ENCODE data around the gene VSIR. TPM values are rescaled to one million over a fixed set of nuclear protein-coding genes. Genes with fewer than 3 reads are reported as not detected.

Gene VSIR
- polyA plus RNA-seq, 1 experiment: 169 TPM

- DNase-seq (ENCODE audit: low read depth): no peak
- ChIA-PET CTCF (interaction anchor here (0.6 to 4.8 kb wide), 4 partner anchors 46 to 435 kb away, joined by 3 to 17 read pairs (median 6); partner anchors contain the start of gene VSIR), POLR2A (no interaction called here)
- no peak overlapping the region for H3K4me3 ChIP-seq (ENCODE audit: low read depth, low read length)
- no peaks in the 10 kb centered on the region for H3K27me3 ChIP-seq (ENCODE audit: control insufficient read depth, insufficient read depth, low read length)
- no peak for TF ChIP-seq CTCF (IDR thresholded peaks at IDR 0.05; ENCODE audit: insufficient read depth, low read depth, low read length)
- peaks cover 63% of the 10 kb centered on the region for H3K36me3 ChIP-seq (ENCODE audit: control insufficient read depth, insufficient read depth, low read length)
These were observed 46.1 kb upstream of the VSIR start for GRCh38 chr10:71819441-71819861.

- no peak for TF ChIP-seq CTCF (IDR thresholded peaks at IDR 0.05; ENCODE audit: insufficient read depth, low read depth, low read length)
- H3K36me3 ChIP-seq (ENCODE audit: control insufficient read depth, insufficient read depth, low read length): peaks cover 58% of the 10 kb centered on the region
- CTCF ChIA-PET: interaction anchor here (0.6 to 4.8 kb wide), 5 partner anchors 10 to 435 kb away, joined by 3 to 17 read pairs (median 5); partner anchors contain the start of gene VSIR
- DNase-seq (ENCODE audit: low read depth): no peak
- H3K27me3 ChIP-seq (ENCODE audit: control insufficient read depth, insufficient read depth, low read length): no peaks in the 10 kb centered on the region
- POLR2A ChIA-PET: no interaction called here
- H3K4me3 ChIP-seq (ENCODE audit: low read depth, low read length): no peak overlapping the region
These were observed 45.4 kb upstream of the VSIR start for GRCh38 chr10:71818674-71819260.

- ChIA-PET CTCF (interaction anchor here (1.1 to 4.8 kb wide), 6 partner anchors 10 to 503 kb away, joined by 3 to 17 read pairs (median 4); partner anchors contain the start of gene VSIR), POLR2A (no interaction called here)
- Histone ChIP-seq H3K27me3 (ENCODE audit: control insufficient read depth, insufficient read depth, low read length) (no peaks in the 10 kb centered on the region), H3K4me3 (ENCODE audit: low read depth, low read length) (no peak overlapping the region), H3K36me3 (ENCODE audit: control insufficient read depth, insufficient read depth, low read length) (peaks cover 55% of the 10 kb centered on the region)
- DNase-seq (ENCODE audit: low read depth): no peak
- TF ChIP-seq CTCF (IDR thresholded peaks at IDR 0.05; ENCODE audit: insufficient read depth, low read depth, low read length): no peak
These were observed 44.7 kb upstream of the VSIR start for GRCh38 chr10:71817831-71818655.

- H3K4me3 ChIP-seq (ENCODE audit: low read depth, low read length): no peak overlapping the region
- CTCF ChIA-PET: interaction anchor here (1.2 to 4.8 kb wide), 5 partner anchors 19 to 502 kb away, joined by 3 to 17 read pairs (median 4); partner anchors contain the start of gene VSIR
- H3K36me3 ChIP-seq (ENCODE audit: control insufficient read depth, insufficient read depth, low read length): peaks cover 55% of the 10 kb centered on the region
- POLR2A ChIA-PET: no interaction called here
- no peak for TF ChIP-seq CTCF (IDR thresholded peaks at IDR 0.05; ENCODE audit: insufficient read depth, low read depth, low read length)
- no peaks in the 10 kb centered on the region for H3K27me3 ChIP-seq (ENCODE audit: control insufficient read depth, insufficient read depth, low read length)
- DNase-seq (ENCODE audit: low read depth): no peak
These were observed 43.8 kb upstream of the VSIR start for GRCh38 chr10:71816936-71817618.

- CTCF ChIA-PET: interaction anchor here (1.1 to 4.8 kb wide), 6 partner anchors 20 to 501 kb away, joined by 3 to 17 read pairs (median 4); partner anchors contain the start of gene VSIR
- POLR2A ChIA-PET: no interaction called here
- DNase-seq (ENCODE audit: low read depth): no peak
- Histone ChIP-seq H3K27me3 (ENCODE audit: control insufficient read depth, insufficient read depth, low read length) (no peaks in the 10 kb centered on the region), H3K36me3 (ENCODE audit: control insufficient read depth, insufficient read depth, low read length) (peaks cover 53% of the 10 kb centered on the region), H3K4me3 (ENCODE audit: low read depth, low read length) (no peak overlapping the region)
- no peak for TF ChIP-seq CTCF (IDR thresholded peaks at IDR 0.05; ENCODE audit: insufficient read depth, low read depth, low read length)
These were observed 43.1 kb upstream of the VSIR start for GRCh38 chr10:71816421-71816851.
